Stimulated activated CD4-positive, alpha-beta T cell treated with anti-CD3 and anti-CD28 coated beads, Interleukin-15, amount 100 ng/mL, for 1 hour (primary cell): ENCODE measurements around the gene RUNDC3A.
A peak's percentile ranks its signal among the peaks of the same experiment; 100 is the strongest.
"Not testable (repeated sequence)": the region's sequence is repeated elsewhere in the genome, so short reads cannot be mapped to it uniquely, and the experiment has no call there.

Experiments
- DNase-seq, 2 donors: peaks; one replicate each; pipeline ENCODE4 v3.0.0-alpha.2; 2020; ENCODE audit warnings: low read depth in 1 of 2, low spot score in 1 of 2

Gene RUNDC3A

GRCh38 chr17:44343510-44344209 lies 35.3 kb downstream of the RUNDC3A start:
- no peak for DNase-seq

- peak; percentile 65 to 66 for DNase-seq
These were observed 36.6 kb downstream of the RUNDC3A start, which contains the start of gene GRN for GRCh38 chr17:44344939-44345453. Gene GRN (plus strand): TSS chr17:44345302. CDS start chr17:44349165, 3,863 bp downstream.

- DNase-seq = no peak
These were observed 37.1 kb downstream of the RUNDC3A start for GRCh38 chr17:44345454-44346026.

- DNase-seq = no peak
These were observed 37.9 kb downstream of the RUNDC3A start for GRCh38 chr17:44346064-44346844.

GRCh38 chr17:44347206-44348055 lies 39.0 kb downstream of the RUNDC3A start:
- DNase-seq = not testable (repeated sequence)

GRCh38 chr17:44348234-44348987 lies 40.0 kb downstream of the RUNDC3A start:
- DNase-seq = no peak

- DNase-seq = no peak
These were observed 40.6 kb downstream of the RUNDC3A start for GRCh38 chr17:44348988-44349364.

GRCh38 chr17:44349553-44350070 lies 41.2 kb downstream of the RUNDC3A start:
- no peak for DNase-seq

- peak; percentile 51 to 66 for DNase-seq
These were observed 42.4 kb downstream of the RUNDC3A start for GRCh38 chr17:44350733-44351226.

GRCh38 chr17:44351464-44351863 lies 43.1 kb downstream of the RUNDC3A start:
- DNase-seq = no peak

- no peak for DNase-seq
These were observed 43.8 kb downstream of the RUNDC3A start for GRCh38 chr17:44351961-44352827.

- no peak for DNase-seq
These were observed 44.6 kb downstream of the RUNDC3A start for GRCh38 chr17:44352828-44353671.

- no peak for DNase-seq
These were observed 45.4 kb downstream of the RUNDC3A start for GRCh38 chr17:44353672-44354331.

GRCh38 chr17:44354582-44355561 lies 46.5 kb downstream of the RUNDC3A start:
- peak; percentile 22 to 56 for DNase-seq

GRCh38 chr17:44355642-44356099 lies 47.3 kb downstream of the RUNDC3A start:
- DNase-seq = no peak

GRCh38 chr17:44356241-44356640 lies 47.8 kb downstream of the RUNDC3A start:
- DNase-seq = no peak
